Activated naive CD8-positive, alpha-beta T cell treated with anti-CD3 and anti-CD28 coated beads for 36 hours (primary cell): ENCODE data around the gene CENPI. TPM values are rescaled to one million over a fixed set of nuclear protein-coding genes. Genes with fewer than 3 reads are reported as not detected.
A peak's percentile ranks its signal among the peaks of the same experiment; 100 is the strongest.
"Not testable (repeated sequence)": the region's sequence is repeated elsewhere in the genome, so short reads cannot be mapped to it uniquely, and the experiment has no call there.

Experiments
- DNase-seq: peaks from one replicate; pipeline ENCODE4 v3.0.0; 2021
- H3K27ac Mint-ChIP-seq: one replicate; pipeline ENCODE4 v1.8.0; 2022; ENCODE audit warnings: mild to moderate bottlenecking, moderate library complexity, mixed read lengths
- H3K27me3 Mint-ChIP-seq: one replicate; pipeline ENCODE4 v1.8.0; 2022; ENCODE audit warnings: mild to moderate bottlenecking, mixed read lengths
- H3K36me3 Mint-ChIP-seq: one replicate; pipeline ENCODE4 v1.8.0; 2021; ENCODE audit warnings: mild to moderate bottlenecking, mixed read lengths
- H3K4me1 Mint-ChIP-seq: one replicate; pipeline ENCODE4 v1.8.0; 2021; ENCODE audit warnings: mixed read lengths
- H3K4me3 Mint-ChIP-seq: one replicate; pipeline ENCODE4 v1.8.0; 2022; ENCODE audit warnings: mild to moderate bottlenecking, moderate library complexity, mixed read lengths
- H3K9me3 Mint-ChIP-seq: one replicate; pipeline ENCODE4 v1.8.0; 2022; ENCODE audit warnings: mixed read lengths
- total RNA-seq, 2 experiments: library from RNA; stranded (reverse); gene quantifications; one replicate each; pipeline ENCODE4 v1.2.3, GENCODE V29; 2021

CENPI gene, protein sequence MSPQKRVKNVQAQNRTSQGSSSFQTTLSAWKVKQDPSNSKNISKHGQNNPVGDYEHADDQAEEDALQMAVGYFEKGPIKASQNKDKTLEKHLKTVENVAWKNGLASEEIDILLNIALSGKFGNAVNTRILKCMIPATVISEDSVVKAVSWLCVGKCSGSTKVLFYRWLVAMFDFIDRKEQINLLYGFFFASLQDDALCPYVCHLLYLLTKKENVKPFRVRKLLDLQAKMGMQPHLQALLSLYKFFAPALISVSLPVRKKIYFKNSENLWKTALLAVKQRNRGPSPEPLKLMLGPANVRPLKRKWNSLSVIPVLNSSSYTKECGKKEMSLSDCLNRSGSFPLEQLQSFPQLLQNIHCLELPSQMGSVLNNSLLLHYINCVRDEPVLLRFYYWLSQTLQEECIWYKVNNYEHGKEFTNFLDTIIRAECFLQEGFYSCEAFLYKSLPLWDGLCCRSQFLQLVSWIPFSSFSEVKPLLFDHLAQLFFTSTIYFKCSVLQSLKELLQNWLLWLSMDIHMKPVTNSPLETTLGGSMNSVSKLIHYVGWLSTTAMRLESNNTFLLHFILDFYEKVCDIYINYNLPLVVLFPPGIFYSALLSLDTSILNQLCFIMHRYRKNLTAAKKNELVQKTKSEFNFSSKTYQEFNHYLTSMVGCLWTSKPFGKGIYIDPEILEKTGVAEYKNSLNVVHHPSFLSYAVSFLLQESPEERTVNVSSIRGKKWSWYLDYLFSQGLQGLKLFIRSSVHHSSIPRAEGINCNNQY
- total RNA-seq, result 10 to 100 TPM; 14.4 to 14.7 TPM

DNA sequence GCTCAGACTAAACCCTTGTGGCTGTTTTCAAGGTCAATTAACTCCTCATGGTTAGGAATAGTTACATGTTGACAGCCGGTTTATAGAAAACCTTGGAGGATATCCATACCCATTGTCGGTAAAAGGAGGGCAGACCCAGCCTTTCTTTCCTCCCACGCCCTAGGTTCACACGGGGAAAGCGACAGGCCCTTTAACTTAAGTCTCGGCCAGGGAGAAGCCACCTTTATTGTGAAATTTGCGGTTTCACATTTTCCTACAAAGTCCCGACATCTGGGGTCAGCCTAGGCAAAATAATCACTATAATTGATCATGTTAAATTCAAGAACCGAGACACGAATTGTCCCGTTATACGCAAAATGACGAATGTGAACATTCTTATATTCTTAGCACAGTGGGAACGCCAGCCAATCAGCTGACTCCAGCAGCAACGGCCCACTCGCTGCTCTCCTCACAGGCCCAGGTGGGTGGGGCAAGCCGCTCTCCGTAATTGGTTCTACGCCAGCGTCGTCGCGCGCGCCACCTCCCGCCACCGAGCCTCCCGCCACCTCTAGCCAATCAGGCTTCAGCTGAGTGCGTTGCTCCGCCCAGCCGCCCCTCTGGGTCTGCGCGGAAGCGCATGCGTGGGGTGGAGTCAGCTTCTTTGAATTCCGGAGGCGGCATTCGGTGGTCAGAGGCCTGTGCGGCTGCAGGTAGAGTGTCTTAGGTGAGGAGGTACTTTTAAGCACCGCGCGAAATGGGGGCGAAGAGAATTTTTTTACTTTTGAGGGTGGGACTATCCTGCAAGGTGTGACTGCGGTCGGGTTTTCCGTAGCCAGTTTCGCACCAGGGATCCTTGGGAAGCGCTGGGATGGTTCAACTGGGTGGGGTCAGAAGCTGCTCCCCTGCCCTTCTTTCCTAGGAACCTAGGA, at the start of gene CENPI:
Gene CENPI (plus strand): TSS at position 659 of the 908 bp plus-strand sequence. CDS start 2,867 bp downstream, outside the sequence.
- Mint-ChIP-seq H3K4me1 (peaks cover 10% of the 10 kb centered on the region), H3K9me3 (no peaks in the 10 kb centered on the region), H3K27ac (peak within 1 kb of the TSS; percentile 83), H3K4me3 (peak within 1 kb of the TSS; percentile 90), H3K36me3 (peaks cover 9% of the 10 kb centered on the region), H3K27me3 (no peaks in the 10 kb centered on the region)
- peak; percentile 93 for DNase-seq

DNA sequence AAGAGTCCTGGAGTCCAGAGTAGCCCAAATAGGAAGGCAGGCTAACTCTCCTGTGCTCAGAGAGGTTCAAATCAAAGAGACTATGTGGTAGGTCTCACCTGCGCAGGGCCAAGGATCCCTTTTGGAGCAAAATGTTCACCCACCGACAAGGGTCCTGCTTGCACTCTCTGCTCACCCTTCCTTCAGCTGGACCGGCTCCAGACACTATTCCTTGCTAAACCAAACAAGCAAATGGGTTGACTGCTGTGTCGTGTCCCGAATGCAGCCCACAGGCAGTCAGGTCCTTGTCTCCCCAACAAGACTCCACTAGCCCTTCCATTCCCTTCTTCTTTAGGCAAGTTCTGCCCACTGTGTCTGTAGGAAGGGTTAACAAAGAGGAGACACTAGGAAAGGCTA, 46.9 kb upstream of the CENPI start:
- DNase-seq, result no peak
- peak overlapping the region; percentile 96 for H3K27ac Mint-ChIP-seq
- peaks cover 10% of the 10 kb centered on the region for H3K36me3 Mint-ChIP-seq
- peak overlapping the region; percentile 87 for H3K4me3 Mint-ChIP-seq
- peaks cover 5% of the 10 kb centered on the region for H3K4me1 Mint-ChIP-seq
- no peaks in the 10 kb centered on the region for H3K9me3 Mint-ChIP-seq
- no peaks in the 10 kb centered on the region for H3K27me3 Mint-ChIP-seq

DNA sequence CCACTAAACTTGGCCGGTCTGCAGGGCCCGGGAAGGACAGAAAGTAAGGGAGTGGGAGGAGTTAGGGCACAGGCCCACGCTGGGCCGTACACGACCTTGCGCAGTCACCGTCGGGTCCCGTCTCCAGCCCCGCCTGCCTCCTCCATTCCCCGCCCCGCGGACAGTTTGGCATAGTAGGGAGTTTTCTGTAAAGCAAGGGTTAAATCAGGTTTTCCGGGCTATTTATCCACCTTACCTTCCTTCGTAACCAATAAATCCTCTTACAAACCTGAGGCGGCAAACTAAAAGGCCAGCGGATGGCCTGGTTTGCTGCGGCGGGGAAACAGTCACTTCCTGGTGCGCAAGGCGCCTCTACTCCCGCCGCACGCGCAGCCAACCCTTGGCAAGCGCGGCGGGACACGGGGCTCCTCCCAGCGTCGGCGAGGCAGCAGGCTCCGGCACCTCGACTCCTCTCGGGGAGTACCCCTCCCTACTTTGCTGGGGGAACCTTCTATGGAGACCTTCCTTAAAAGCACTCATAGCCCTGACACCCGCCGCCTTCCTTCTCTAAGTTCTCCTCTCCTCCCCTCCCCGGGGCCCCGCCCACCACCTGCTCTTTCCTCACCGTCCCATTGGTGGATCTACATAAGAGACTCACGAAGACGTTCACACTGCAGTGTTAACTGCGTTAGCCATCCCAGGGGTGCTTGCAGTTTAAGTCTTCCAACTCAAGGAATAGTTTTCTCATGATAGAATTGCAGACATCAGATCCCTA, 46.3 kb upstream of the CENPI start, which contains the start of gene TRMT2B:
Gene TRMT2B (minus strand): TSS at position 563 of the 754 bp plus-strand sequence. CDS start 9,822 bp downstream, outside the sequence.
- Mint-ChIP-seq H3K36me3 (peaks cover 10% of the 10 kb centered on the region), H3K27me3 (no peaks in the 10 kb centered on the region), H3K9me3 (no peaks in the 10 kb centered on the region), H3K27ac (peak within 1 kb of the TSS; percentile 96), H3K4me1 (peaks cover 5% of the 10 kb centered on the region), H3K4me3 (peak within 1 kb of the TSS; percentile 87)
- peak; percentile 78 for DNase-seq

DNA sequence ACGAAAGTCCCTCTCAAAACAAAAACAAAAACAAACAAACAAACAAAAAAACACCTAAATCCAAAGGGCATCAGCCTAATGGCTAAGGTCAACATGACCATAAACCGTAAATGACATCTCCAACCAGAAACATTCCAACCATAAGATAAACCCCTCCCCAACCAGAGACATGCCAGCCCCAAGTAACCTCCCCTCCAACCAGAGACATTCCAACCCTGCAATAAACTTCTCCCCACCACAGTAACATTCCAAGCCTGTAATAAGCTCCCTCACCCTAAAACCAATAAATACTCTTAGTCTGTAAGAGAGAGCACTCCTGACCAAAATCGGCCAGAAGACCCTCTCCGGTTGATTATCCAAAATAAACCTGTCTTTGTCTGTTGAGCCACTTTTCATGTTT, 41.5 kb upstream of the CENPI start:
- H3K27me3 Mint-ChIP-seq, H3K27ac Mint-ChIP-seq, DNase-seq, H3K36me3 Mint-ChIP-seq, H3K4me3 Mint-ChIP-seq, H3K9me3 Mint-ChIP-seq: not testable (repeated sequence)
- peaks cover 10% of the 10 kb centered on the region for H3K4me1 Mint-ChIP-seq

DNA sequence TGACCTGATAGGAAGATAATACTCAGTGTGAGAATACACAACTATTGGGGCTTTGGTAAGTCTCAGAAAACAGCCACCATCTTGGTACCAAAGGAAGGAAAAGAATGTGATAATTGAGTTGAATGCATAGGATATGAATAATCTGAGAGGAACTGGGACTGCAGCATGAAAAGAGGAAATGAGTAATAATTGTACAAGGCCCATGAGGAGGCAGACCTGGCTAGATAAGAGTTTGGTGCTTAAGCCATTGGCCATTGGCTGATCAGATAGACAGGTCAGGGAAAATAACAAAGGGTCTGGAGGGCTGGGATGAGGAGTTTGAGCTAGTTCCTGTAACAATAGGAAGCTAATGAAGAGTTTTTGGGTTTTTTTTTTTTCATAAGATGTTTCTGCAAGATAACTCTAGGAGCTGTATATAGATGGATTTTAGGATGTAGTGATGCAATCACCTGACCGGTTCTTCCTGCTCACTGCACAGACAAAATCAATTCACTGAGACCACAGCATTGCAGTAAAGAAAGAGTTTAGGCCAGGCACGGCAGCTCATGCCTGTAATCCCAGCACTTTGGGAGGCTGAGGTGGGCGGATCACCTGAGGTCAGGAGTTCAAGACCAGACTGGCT, 40.8 kb upstream of the CENPI start:
- Mint-ChIP-seq H3K9me3 (no peaks in the 10 kb centered on the region), H3K27ac (peak overlapping the region; percentile 72), H3K27me3 (no peaks in the 10 kb centered on the region), H3K4me3 (no peak overlapping the region), H3K36me3 (no peaks in the 10 kb centered on the region), H3K4me1 (peaks cover 10% of the 10 kb centered on the region)
- no peak for DNase-seq

DNA sequence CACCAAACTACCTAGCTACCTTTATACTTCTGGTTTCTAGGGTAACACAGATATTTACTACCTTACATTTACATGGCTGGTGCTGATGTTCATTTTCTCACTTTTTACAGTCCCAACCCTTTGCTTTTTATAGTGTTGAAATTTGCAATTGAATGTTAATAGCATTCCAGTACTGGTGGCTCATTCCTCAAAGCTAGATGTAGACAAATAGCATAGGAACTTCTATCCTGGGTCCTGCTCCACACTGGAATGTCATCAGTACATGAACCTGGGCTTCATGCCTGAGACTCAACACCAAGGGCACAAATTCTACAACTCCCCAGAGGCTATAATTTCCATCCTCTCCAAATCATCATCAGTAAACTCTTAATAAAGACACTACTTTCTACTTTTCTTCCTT, 35.8 kb upstream of the CENPI start:
- Mint-ChIP-seq H3K36me3 (no peaks in the 10 kb centered on the region), H3K9me3 (no peaks in the 10 kb centered on the region), H3K4me3 (no peak overlapping the region), H3K27me3 (no peaks in the 10 kb centered on the region), H3K4me1 (peaks cover 6% of the 10 kb centered on the region), H3K27ac (no peak overlapping the region)
- no peak for DNase-seq

DNA sequence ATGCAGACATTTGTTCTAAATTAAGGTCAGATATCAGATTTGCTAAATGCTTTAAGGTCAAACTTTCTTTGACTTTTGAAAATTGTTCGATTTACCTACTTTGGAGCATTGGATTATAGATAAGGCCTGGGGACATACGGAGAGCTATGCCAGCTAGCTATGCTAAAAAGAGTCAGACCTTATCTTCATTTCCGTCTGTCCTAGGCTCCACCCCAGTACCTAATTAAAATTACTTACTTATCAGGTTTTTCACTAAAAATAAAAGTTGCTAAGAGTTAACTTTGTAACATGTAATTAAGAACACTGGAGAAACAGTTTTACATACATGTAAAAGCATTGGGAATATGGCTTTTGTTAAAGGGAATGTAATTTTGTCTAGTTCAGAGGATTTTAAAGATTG, 26.4 kb upstream of the CENPI start:
- Mint-ChIP-seq H3K4me3 (no peak overlapping the region), H3K36me3 (no peaks in the 10 kb centered on the region), H3K27ac (no peak overlapping the region), H3K4me1 (no peaks in the 10 kb centered on the region), H3K9me3 (no peaks in the 10 kb centered on the region), H3K27me3 (no peaks in the 10 kb centered on the region)
- no peak for DNase-seq

DNA sequence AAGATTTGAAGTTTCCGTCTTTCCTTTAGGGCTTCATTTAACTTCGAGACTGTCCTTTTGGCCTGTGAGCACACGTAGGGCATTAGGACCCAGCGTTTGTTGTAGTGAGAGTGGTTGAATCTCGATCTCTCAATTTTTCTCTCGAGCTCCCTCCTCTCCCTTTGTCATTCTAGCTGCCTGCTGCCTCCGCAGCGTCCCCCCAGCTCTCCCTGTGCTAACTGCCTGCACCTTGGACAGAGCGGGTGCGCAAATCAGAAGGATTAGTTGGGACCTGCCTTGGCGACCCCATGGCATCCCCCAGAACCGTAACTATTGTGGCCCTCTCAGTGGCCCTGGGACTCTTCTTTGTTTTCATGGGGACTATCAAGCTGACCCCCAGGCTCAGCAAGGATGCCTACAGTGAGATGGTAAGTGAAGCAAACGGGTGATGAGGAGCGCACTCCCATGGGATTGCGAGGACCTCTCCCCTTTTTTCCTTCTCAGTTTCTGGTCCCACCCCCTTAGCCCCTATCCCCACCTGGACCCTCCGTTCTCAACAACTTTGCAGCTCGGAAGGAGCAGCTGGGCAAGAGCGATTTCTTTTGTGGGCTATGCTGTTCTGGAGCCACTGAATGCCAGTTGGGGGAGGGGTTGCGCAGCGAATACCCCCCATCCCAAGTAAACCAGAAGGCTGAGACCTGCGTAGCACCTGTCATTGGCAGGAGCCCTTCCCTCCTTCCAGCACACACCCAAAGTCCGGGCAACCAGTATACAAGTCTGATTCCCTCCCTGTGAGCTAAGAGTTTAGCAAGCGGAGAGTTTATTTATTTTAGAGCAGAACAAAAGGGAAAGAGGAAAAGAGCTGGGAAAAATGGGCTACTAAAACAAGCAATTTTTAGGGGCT, 19.0 kb upstream of the CENPI start, which contains the start of gene TMEM35A:
Gene TMEM35A (plus strand): TSS at position 164 of the 883 bp plus-strand sequence. CDS start 124 bp downstream, at position 288.
- H3K9me3 Mint-ChIP-seq, result no peaks in the 10 kb centered on the region
- no peak within 1 kb of the TSS for H3K27ac Mint-ChIP-seq
- no peaks in the 10 kb centered on the region for H3K36me3 Mint-ChIP-seq
- H3K4me3 Mint-ChIP-seq, result no peak within 1 kb of the TSS
- H3K27me3 Mint-ChIP-seq, result peaks cover 20% of the 10 kb centered on the region
- no peak for DNase-seq
- no peaks in the 10 kb centered on the region for H3K4me1 Mint-ChIP-seq

DNA sequence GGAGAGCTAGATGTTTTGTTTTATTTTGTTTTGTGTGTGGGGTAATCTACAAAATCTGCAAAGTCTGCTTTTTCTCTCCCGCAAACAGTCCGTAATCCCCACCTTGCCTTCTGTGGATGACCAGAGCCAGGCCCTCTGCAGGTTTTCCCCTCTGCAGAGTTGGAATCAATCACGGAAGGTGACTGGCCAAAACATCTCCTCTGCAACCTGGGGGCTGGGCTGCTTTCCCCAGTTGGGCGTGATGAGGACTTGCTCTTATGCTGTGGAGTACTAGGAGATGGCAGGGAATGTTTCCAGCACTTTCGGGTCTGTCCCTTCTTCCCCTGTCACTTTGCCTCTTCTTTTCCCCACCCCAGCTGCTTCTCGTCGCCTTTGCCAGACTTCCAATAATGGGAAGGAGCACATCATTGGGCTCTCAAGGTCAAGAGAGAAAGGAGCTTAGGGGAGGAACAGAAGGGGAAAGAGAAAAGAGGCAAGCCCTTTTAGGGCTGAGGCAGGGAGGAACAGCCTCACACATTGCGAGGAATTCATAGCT, 18.2 kb upstream of the CENPI start:
- Mint-ChIP-seq H3K9me3 (no peaks in the 10 kb centered on the region), H3K4me1 (no peaks in the 10 kb centered on the region), H3K27ac (no peak overlapping the region), H3K27me3 (peaks cover 20% of the 10 kb centered on the region), H3K36me3 (no peaks in the 10 kb centered on the region), H3K4me3 (no peak overlapping the region)
- DNase-seq, result no peak

DNA sequence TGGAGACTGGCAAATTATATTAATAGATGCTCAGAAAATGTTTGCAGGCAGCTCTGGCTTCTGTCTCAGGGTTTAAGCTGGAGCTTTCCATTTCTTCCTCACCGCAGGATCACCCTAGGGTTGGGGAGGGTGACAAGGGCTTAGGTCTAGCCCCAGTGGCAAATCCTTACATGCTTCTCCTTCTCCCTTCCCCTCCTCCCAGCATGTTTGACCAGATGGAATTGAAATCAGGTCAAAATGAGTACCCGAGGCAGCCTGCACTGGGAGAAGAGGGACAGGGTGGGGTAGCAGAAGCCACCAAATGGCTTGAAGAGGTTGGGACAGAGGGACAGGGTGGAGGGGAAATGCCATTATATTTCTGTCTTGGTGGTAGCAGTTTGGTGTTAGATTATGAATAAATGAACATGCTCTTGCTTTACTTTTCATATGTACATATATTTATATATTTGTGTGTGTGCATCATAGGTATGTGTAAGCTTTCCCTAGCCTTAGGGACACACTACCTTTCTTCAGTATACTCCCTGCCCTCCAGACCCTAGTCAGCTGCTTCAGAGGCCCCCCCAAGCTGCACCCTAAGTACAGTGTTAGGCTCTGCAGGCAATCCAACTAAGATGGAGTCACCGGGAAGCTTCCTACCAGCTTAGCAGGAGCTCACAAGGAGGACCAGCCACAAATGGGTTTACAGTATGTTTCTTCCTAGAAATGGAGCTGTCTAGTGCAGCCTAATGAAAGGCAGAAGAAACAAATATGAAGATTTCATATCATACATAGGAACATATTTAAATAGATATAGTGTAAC, 17.5 kb upstream of the CENPI start:
- DNase-seq, result no peak
- H3K4me1 Mint-ChIP-seq, result no peaks in the 10 kb centered on the region
- H3K36me3 Mint-ChIP-seq, result no peaks in the 10 kb centered on the region
- no peak overlapping the region for H3K27ac Mint-ChIP-seq
- H3K4me3 Mint-ChIP-seq, result no peak overlapping the region
- peaks cover 20% of the 10 kb centered on the region for H3K27me3 Mint-ChIP-seq
- H3K9me3 Mint-ChIP-seq, result no peaks in the 10 kb centered on the region

DNA sequence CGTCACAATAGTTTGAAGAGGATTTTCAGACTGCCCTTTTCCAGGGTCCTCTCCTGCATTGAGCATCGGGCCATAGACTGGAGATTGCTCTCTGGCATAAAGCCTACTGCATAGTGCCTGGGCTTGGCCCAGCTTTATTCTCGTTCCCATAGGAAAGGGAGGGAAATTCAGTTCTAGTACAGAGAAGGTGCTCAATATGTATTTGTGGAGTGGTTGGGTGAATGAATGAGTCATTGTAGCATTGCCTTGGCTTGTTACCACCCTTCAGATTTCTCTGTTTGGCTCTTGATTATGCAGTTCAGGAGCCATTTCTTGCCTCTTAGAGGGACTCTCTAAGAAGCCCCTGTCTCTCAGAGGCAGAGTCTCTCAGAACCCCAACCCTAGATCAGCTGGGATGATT, 16.8 kb upstream of the CENPI start:
- no peaks in the 10 kb centered on the region for H3K4me1 Mint-ChIP-seq
- peaks cover 20% of the 10 kb centered on the region for H3K27me3 Mint-ChIP-seq
- H3K27ac Mint-ChIP-seq, result no peak overlapping the region
- no peaks in the 10 kb centered on the region for H3K9me3 Mint-ChIP-seq
- no peaks in the 10 kb centered on the region for H3K36me3 Mint-ChIP-seq
- H3K4me3 Mint-ChIP-seq, result no peak overlapping the region
- no peak for DNase-seq

DNA sequence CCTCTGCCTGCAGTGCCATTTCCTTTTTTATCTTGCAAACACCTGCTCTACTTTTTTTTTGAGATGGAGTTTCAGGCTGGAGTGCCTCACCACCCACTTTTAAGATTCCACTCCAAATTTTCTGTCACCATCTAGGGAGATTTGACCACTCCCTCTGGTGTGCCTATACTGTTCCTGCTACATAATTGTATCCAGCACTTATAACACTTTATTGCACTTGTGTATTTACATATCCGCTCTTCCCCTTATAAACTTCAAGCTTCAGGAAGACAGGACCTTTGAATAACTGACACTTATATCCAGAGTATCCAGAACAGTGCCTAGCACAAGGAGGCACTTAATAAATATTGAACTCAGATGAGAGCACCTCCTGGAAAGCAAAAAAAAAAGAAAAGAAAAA, 6.2 kb upstream of the CENPI start:
- H3K27ac Mint-ChIP-seq, result no peak overlapping the region
- DNase-seq, result no peak
- no peaks in the 10 kb centered on the region for H3K9me3 Mint-ChIP-seq
- no peaks in the 10 kb centered on the region for H3K36me3 Mint-ChIP-seq
- H3K27me3 Mint-ChIP-seq, result no peaks in the 10 kb centered on the region
- peaks cover 2% of the 10 kb centered on the region for H3K4me1 Mint-ChIP-seq
- no peak overlapping the region for H3K4me3 Mint-ChIP-seq
